ENCODE measurements around the gene GALR3.

Gene GALR3

GRCh38 chr22:37854946-37855345 is 31.8 kb downstream of the GALR3 start:
- DNase-seq (ENCODE audit: extremely low spot score) = no peak
- TF ChIP-seq LEF1 (IDR thresholded peaks at IDR 0.05; ENCODE audit: borderline replicate concordance) (no peak), NFRKB (IDR thresholded peaks at IDR 0.05) (no peak), ZNF384 (IDR thresholded peaks at IDR 0.05) (no peak), ELF4 (IDR thresholded peaks at IDR 0.05) (no peak), BHLHE40 (IDR thresholded peaks at IDR 0.05; ENCODE audit: borderline replicate concordance) (no peak), FOXM1 (IDR thresholded peaks at IDR 0.05; ENCODE audit: borderline replicate concordance) (no peak), SP1 (IDR thresholded peaks at IDR 0.05) (no peak), FOXK2 (IDR thresholded peaks at IDR 0.05) (no peak), FOXA1 (IDR thresholded peaks at IDR 0.05) (no peak), ARNT (IDR thresholded peaks at IDR 0.05) (no peak), SUZ12 (IDR thresholded peaks at IDR 0.05) (no peak), CTBP1 (IDR thresholded peaks at IDR 0.05; ENCODE audit: borderline replicate concordance) (no peak)
- TF ChIP-seq, protein P1, sequence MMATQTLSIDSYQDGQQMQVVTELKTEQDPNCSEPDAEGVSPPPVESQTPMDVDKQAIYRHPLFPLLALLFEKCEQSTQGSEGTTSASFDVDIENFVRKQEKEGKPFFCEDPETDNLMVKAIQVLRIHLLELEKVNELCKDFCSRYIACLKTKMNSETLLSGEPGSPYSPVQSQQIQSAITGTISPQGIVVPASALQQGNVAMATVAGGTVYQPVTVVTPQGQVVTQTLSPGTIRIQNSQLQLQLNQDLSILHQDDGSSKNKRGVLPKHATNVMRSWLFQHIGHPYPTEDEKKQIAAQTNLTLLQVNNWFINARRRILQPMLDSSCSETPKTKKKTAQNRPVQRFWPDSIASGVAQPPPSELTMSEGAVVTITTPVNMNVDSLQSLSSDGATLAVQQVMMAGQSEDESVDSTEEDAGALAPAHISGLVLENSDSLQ (IDR thresholded peaks at IDR 0.05) = no peak
- POLR2A ChIA-PET = interaction anchor here (1.4 to 1.6 kb wide), 2 partner anchors 37 to 48 kb away, joined by 4 read pairs; partner anchors contain the start of gene GCAT
- CTCF ChIA-PET = interaction anchor here (1.2 kb wide), 2 partner anchors 8 to 37 kb away, joined by 4 to 5 read pairs; no protein-coding TSS in a partner anchor

DNA sequence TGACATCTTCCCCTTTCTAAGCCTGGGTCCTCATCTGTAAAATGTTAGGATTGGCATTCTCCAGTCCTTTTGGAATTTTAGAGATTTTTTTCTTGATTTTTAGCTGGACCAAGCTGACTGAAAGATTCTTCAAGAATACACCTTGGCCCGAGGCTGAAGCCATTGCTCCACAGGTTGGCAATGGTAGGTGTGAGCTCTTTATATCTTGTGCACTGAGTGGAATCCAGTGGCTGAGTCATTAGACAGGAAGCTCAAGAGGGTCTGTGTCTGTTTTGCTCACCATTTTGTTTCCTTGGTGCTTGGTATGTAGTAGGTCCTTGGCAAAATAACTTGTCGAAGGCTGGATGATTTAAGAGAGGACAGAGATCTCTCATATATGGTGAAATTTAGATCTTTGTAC is 32.3 kb downstream of the GALR3 start:
- CTCF ChIA-PET = interaction anchor here (1.2 kb wide), 2 partner anchors 8 to 38 kb away, joined by 4 to 5 read pairs; no protein-coding TSS in a partner anchor

DNA sequence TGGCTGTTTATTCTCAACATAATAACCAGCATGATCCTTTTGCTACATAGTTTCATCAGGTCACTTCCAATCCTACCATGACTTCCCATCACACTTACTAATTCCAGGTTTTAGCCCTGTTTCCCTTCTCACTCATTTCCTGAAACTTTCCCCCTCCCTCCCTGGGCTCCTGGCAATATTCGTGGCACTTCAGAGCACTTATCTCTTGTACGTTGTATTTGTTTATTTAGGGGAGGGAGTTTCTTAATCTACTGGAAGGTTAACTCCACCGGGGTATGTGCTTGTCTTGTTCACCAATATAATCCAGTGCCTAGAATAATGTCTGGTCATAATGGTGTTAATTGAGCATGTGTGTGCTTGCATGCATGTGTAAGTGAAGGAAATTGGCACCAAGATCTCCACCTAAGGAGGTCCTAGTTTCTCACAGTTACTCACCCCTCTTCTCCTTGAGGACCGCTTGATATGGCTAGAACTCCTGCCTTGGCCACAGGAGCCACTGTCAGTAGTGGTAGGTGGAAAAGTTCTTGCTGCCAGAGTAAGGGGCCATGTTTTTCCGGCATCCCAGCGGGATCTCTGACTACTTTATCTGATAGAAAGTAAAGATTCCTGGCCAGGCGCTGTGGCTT is 37.7 kb downstream of the GALR3 start:
- TF ChIP-seq CTBP1 (IDR thresholded peaks at IDR 0.05; ENCODE audit: borderline replicate concordance) (no peak), BHLHE40 (IDR thresholded peaks at IDR 0.05; ENCODE audit: borderline replicate concordance) (no peak), FOXA1 (IDR thresholded peaks at IDR 0.05) (no peak), L3MBTL2 (conservative IDR thresholded peaks at IDR 0.05) (no peak), FOXM1 (IDR thresholded peaks at IDR 0.05; ENCODE audit: borderline replicate concordance) (no peak), SUZ12 (IDR thresholded peaks at IDR 0.05) (no peak), LEF1 (IDR thresholded peaks at IDR 0.05; ENCODE audit: borderline replicate concordance) (no peak), TARDBP (IDR thresholded peaks at IDR 0.05) (no peak), ELF4 (IDR thresholded peaks at IDR 0.05) (no peak), HDGF (IDR thresholded peaks at IDR 0.05; ENCODE audit: borderline replicate concordance) (no peak), SP1 (IDR thresholded peaks at IDR 0.05) (no peak), FOXK2 (IDR thresholded peaks at IDR 0.05) (no peak), ARNT (IDR thresholded peaks at IDR 0.05) (no peak), NFRKB (IDR thresholded peaks at IDR 0.05) (no peak), ZNF384 (IDR thresholded peaks at IDR 0.05) (no peak)
- TF ChIP-seq, protein P1 (IDR thresholded peaks at IDR 0.05) = no peak
- CTCF ChIA-PET = interaction anchor here (1.2 to 2.9 kb wide), 2 partner anchors 17 to 43 kb away, joined by 9 to 69 read pairs; partner anchors contain the start of gene ANKRD54
- POLR2A ChIA-PET = interaction anchor here (0.8 kb wide), 1 partner anchor 13 kb away, joined by 3 read pairs; no protein-coding TSS in a partner anchor
- no peak for DNase-seq (ENCODE audit: extremely low spot score)

More for the DNA sequence above, 32.3 kb downstream of the GALR3 start:
- no peak for DNase-seq (ENCODE audit: extremely low spot score)
- no peak for TF ChIP-seq ARNT (IDR thresholded peaks at IDR 0.05)
- TF ChIP-seq TARDBP (IDR thresholded peaks at IDR 0.05) = no peak
- no peak for TF ChIP-seq BHLHE40 (IDR thresholded peaks at IDR 0.05; ENCODE audit: borderline replicate concordance)
- no peak for TF ChIP-seq FOXA1 (IDR thresholded peaks at IDR 0.05)
- no peak for TF ChIP-seq NFRKB (IDR thresholded peaks at IDR 0.05)
- TF ChIP-seq SP1 (IDR thresholded peaks at IDR 0.05) = no peak
- TF ChIP-seq ZNF384 (IDR thresholded peaks at IDR 0.05) = no peak
- TF ChIP-seq HDGF (IDR thresholded peaks at IDR 0.05; ENCODE audit: borderline replicate concordance) = no peak
- TF ChIP-seq, protein P1 (IDR thresholded peaks at IDR 0.05) = no peak
- no peak for TF ChIP-seq FOXM1 (IDR thresholded peaks at IDR 0.05; ENCODE audit: borderline replicate concordance)
- no peak for TF ChIP-seq FOXK2 (IDR thresholded peaks at IDR 0.05)
- no peak for TF ChIP-seq L3MBTL2 (conservative IDR thresholded peaks at IDR 0.05)
- no peak for TF ChIP-seq ELF4 (IDR thresholded peaks at IDR 0.05)
- no peak for TF ChIP-seq CTBP1 (IDR thresholded peaks at IDR 0.05; ENCODE audit: borderline replicate concordance)
- TF ChIP-seq SUZ12 (IDR thresholded peaks at IDR 0.05) = no peak
- no peak for TF ChIP-seq LEF1 (IDR thresholded peaks at IDR 0.05; ENCODE audit: borderline replicate concordance)
- POLR2A ChIA-PET = interaction anchor here (0.9 to 1.6 kb wide), 3 partner anchors 37 to 48 kb away, joined by 3 to 4 read pairs (median 4); partner anchors contain the start of gene GCAT

GRCh38 chr22:37862570-37863325 is 39.6 kb downstream of the GALR3 start:
- TF ChIP-seq BHLHE40 (IDR thresholded peaks at IDR 0.05; ENCODE audit: borderline replicate concordance) (no peak), TARDBP (IDR thresholded peaks at IDR 0.05) (no peak), CTBP1 (IDR thresholded peaks at IDR 0.05; ENCODE audit: borderline replicate concordance) (no peak), FOXM1 (IDR thresholded peaks at IDR 0.05; ENCODE audit: borderline replicate concordance) (no peak), NFRKB (IDR thresholded peaks at IDR 0.05) (no peak), FOXA1 (IDR thresholded peaks at IDR 0.05) (no peak), SUZ12 (IDR thresholded peaks at IDR 0.05) (no peak)
- TF ChIP-seq, protein P1 (IDR thresholded peaks at IDR 0.05) = no peak
- CTCF ChIA-PET = interaction anchor here (0.6 to 2.9 kb wide), 28 partner anchors 7 to 256 kb away, joined by 3 to 69 read pairs (median 4); partner anchors contain the start of genes ANKRD54 and GCAT

More at GRCh38 chr22:37862570-37863325, 39.6 kb downstream of the GALR3 start:
- no peak for DNase-seq (ENCODE audit: extremely low spot score)
- POLR2A ChIA-PET = interaction anchor here (0.9 to 1.2 kb wide), 5 partner anchors 13 to 55 kb away, joined by 3 to 8 read pairs (median 3); partner anchors contain the start of genes ANKRD54, GCAT and MICALL1

Measured in HEK293T (cell line).